Activated CD8-positive, alpha-beta memory T cell treated with anti-CD3 and anti-CD28 coated beads for 24 hours (primary cell): ENCODE data around the gene URAD.
A peak's percentile ranks its signal among the peaks of the same experiment; 100 is the strongest.

Experiments used
- DNase-seq: peaks from one replicate; pipeline ENCODE4 v3.0.0-alpha.2; 2020

The URAD gene

GRCh38 chr13:27954406-27954851 is 34.1 kb downstream of the URAD start:
- no peak for DNase-seq

DNA sequence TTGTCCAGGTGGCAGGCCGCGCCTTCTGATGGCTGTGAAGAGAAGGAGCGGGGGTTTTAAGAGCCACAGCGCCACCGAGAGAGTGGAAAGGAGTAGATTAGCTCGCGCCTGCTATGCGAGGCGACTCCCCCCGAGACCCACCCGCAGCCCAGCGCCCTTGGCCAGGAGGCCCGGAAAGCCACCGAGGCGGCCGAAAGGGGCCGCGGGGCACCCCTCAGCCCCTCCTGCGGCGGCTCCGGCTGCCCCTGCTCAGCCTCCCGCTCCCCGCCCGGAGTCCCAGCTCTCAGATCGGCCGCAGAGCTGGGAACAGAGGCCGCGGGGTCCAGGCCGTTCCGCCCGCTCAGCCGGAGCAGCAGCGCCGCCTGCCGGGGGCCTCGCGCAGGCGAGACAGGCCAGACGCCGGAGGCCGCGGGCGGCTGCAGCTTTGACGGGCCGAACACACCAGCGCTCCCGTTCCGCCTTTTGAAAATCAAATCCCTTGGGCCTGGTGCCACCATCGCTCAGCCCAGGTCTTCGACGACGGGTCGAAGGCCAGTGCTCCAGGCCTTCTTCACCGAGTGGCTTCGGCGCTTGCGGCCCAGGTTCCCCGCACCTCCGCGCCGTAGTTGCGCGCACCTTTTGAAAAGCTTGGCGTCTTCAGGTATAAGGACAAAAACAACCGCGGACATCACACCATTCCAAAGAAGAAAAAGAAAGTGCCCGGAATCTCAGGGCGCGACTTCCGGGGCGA is 34.7 kb downstream of the URAD start:
- DNase-seq, result peak; percentile 87

- DNase-seq, result no peak
Observed at GRCh38 chr13:27952876-27953675, 35.4 kb downstream of the URAD start.

DNA sequence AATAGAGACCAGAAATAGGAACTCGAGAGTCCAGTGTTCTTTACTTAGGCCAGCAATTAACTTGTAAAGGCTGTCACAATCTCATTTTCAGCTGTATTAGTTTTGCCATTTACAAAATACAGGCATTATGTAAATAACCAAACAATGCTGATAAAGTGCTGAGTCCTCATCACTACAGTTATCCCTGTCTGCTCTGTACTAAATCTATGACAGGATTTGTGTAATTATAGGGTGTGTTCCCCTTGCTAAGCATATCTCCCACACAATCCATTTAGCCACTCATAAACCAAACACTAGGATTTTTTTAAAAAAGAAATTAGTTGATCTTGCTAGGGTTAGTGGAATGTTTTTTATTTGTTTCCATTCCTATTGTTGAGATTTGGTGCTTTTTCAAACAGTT is 45.5 kb downstream of the URAD start:
- DNase-seq, result no peak

DNA sequence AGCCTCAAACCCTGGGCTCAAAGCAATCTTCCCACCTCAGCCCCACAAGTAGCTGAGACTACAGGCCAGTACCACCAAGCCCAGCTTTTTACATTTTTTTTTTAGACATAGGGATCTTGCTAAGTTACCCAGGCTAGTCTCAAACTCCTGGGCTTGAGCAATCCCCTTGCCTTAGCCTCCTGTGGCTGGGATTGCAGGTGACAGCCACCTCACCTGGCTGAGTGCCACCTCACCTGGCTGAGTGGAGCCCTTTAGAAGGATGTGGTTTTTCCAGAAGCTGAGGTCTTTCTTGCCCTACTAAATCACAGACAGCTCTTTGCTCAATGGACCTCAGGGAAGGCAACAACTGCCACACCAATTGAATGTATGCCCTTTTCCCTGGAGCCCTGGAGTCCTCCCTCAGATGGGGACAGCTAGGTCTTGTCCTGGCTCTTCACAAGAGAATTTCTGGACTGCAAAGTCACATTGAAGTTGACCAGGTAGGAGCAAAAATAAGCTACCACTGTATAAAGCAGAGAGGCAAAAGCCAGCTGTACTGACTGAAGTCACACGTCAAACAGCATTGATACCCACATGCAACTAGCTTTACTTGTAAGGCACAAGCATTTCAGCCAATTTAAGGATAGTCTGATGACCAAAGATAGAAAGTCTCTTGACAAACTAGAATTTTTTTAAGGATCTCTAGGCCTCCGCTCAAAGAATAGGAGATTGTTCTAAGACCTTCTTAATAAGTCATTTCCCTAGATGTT is 54.7 kb downstream of the URAD start:
- DNase-seq, result no peak

GRCh38 chr13:27933118-27933517 is 55.4 kb downstream of the URAD start:
- no peak for DNase-seq

DNA sequence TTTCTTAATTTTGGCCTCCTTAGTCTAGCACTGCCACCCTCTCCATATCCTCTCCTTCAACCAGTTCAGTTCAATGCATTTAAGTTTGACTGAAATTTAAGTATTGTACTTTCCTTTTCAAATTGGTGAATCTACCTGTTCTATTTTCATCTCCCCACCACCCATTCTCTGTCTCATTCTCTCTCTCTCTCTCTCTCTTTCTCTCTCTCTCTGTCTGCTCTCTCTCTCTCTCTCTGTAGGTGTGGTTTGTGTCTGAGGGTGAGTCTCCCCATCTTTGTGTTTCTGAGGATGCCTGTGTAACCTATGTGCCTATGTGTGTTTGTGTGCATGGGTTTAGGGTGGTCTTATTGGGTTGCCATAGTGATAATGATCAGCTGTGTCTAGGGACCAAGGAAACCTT is 58.6 kb downstream of the URAD start:
- no peak for DNase-seq

- no peak for DNase-seq
Observed at GRCh38 chr13:27928805-27929753, 59.4 kb downstream of the URAD start.

GRCh38 chr13:27928353-27928804 is 60.1 kb downstream of the URAD start:
- no peak for DNase-seq
